ENCODE results near the gene NCAPG2. TPM values are rescaled to one million over a fixed set of nuclear protein-coding genes. Genes with fewer than 3 reads are reported as not detected.
A peak's percentile ranks its signal among the peaks of the same experiment; 100 is the strongest.

The NCAPG2 gene
- total and polyA plus RNA-seq, 2 of the 13 experiments (the other 11 are each of a cell fraction or from before 2014, with no cell fraction given) = 15.1 to 30.7 TPM

DNA sequence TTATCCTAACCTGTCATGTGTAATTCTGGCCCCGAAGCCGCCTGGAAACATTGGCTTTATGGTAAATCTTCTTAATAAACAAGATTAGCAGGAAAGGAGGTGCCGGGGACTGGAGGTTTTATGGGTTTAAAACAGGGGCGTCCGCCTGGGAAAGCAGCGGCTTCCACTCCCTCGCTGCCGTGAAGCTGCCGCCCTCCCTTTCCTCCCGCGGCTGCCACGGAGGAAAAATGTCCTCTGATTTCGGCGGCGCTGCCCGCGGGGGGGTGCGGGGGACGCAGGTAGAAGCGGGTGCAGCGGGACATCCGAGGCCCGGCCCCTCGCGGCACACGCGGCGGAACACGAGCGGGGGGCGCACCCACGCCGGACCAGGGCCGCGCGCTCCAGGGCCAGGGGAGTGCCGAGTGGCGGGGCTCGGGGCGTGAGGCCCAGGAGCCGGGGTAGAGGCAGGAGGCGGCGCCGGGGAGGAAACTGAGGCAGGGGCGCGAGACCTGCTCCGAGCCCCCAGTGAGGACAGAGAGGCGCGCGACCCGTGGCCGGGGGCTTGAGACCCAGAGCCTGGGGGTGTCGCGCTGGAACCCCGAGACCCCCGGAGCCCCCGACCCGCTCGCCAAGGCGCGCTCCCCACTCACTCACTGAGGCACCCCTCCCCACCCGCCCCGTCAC lies 118.0 kb downstream of the NCAPG2 start (continued):
- TF ChIP-seq SRF (IDR thresholded peaks at IDR 0.05; ENCODE audit: low read depth, low read length) = no peak
- no peak for TF ChIP-seq ZNF207 (IDR thresholded peaks at IDR 0.05; ENCODE audit: borderline replicate concordance)
- TF ChIP-seq HNRNPH1 (optimal IDR thresholded peaks at IDR 0.05; ENCODE audit: low read depth, low read length) = no peak
- no peak for TF ChIP-seq ATF7-NPFF (CRISPR knock-in tag; IDR thresholded peaks at IDR 0.05; ENCODE audit: low read depth)
- TF ChIP-seq DMAP1 (CRISPR knock-in tag; IDR thresholded peaks at IDR 0.05) = no peak
- TF ChIP-seq TOPORS (CRISPR knock-in tag; IDR thresholded peaks at IDR 0.05) = no peak
- TF ChIP-seq ZFY (CRISPR knock-in tag; IDR thresholded peaks at IDR 0.05) = 0 out of 2 replicates have a peak, but pooled peaks have one; percentile 20
- no peak for TF ChIP-seq ZNF7 (CRISPR knock-in tag; IDR thresholded peaks at IDR 0.05)
- TF ChIP-seq ZNF17 (CRISPR knock-in tag; IDR thresholded peaks at IDR 0.05) = no peak
- no peak for TF ChIP-seq SAFB2 (CRISPR knock-in tag; IDR thresholded peaks at IDR 0.05; ENCODE audit: borderline replicate concordance, low read depth)
- TF ChIP-seq HIVEP1 (CRISPR knock-in tag; IDR thresholded peaks at IDR 0.05) = 0 out of 2 replicates have a peak, but pooled peaks have one; percentile 8
- TF ChIP-seq ZFP91 (CRISPR knock-in tag; IDR thresholded peaks at IDR 0.05; ENCODE audit: borderline replicate concordance) = no peak
- TF ChIP-seq RARA (CRISPR knock-in tag; IDR thresholded peaks at IDR 0.05) = no peak
- no peak for TF ChIP-seq ZNF816 (CRISPR knock-in tag; IDR thresholded peaks at IDR 0.05; ENCODE audit: borderline replicate concordance)
- no peak for TF ChIP-seq POLR2AphosphoS2 (IDR thresholded peaks at IDR 0.05; ENCODE audit: low read depth, low read length)
- TF ChIP-seq NKX3-1 (CRISPR knock-in tag; IDR thresholded peaks at IDR 0.05) = no peak
- TF ChIP-seq HNRNPL (IDR thresholded peaks at IDR 0.05; ENCODE audit: low read depth, low read length) = no peak
- TF ChIP-seq ZNF747 (CRISPR knock-in tag; IDR thresholded peaks at IDR 0.05; ENCODE audit: borderline replicate concordance) = no peak
- no peak for TF ChIP-seq MXI1 (IDR thresholded peaks at IDR 0.05; ENCODE audit: borderline replicate concordance, low read depth, low read length)
- no peak for TF ChIP-seq ZNF10 (CRISPR knock-in tag; IDR thresholded peaks at IDR 0.05; ENCODE audit: borderline replicate concordance, low read depth)
- TF ChIP-seq BRCA1 (CRISPR knock-in tag; IDR thresholded peaks at IDR 0.05) = no peak
- TF ChIP-seq, protein P1, sequence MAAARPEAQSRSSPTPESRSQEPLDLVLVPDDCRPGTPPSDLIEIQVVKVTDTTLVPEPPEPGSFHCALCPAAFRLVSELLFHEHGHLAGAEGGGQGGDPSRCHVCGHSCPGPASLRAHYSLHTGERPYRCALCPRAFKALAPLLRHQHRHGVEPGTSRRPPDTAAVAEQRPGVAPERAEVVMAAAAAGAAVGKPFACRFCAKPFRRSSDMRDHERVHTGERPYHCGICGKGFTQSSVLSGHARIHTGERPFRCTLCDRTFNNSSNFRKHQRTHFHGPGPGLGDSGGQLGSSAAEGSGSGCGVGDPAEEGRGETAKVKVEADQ (CRISPR knock-in tag; IDR thresholded peaks at IDR 0.05; ENCODE audit: borderline replicate concordance) = no peak
- no peak for TF ChIP-seq YEATS4 (CRISPR knock-in tag; IDR thresholded peaks at IDR 0.05; ENCODE audit: borderline replicate concordance)
- no peak; the same call in 1 of the 2 replicates for TF ChIP-seq GABPB1 (CRISPR knock-in tag; IDR thresholded peaks at IDR 0.05)
- TF ChIP-seq ZNF879 (CRISPR knock-in tag; IDR thresholded peaks at IDR 0.05) = no peak
- TF ChIP-seq ZBTB7B (CRISPR knock-in tag; IDR thresholded peaks at IDR 0.05) = no peak
- TF ChIP-seq HNRNPLL (IDR thresholded peaks at IDR 0.05; ENCODE audit: low read depth, low read length, poor library complexity, severe bottlenecking) = no peak
- no peak for TF ChIP-seq ZNF773 (CRISPR knock-in tag; IDR thresholded peaks at IDR 0.05; ENCODE audit: borderline replicate concordance)
- TF ChIP-seq ZNF746 (CRISPR knock-in tag; IDR thresholded peaks at IDR 0.05) = no peak
- TF ChIP-seq, protein P2, sequence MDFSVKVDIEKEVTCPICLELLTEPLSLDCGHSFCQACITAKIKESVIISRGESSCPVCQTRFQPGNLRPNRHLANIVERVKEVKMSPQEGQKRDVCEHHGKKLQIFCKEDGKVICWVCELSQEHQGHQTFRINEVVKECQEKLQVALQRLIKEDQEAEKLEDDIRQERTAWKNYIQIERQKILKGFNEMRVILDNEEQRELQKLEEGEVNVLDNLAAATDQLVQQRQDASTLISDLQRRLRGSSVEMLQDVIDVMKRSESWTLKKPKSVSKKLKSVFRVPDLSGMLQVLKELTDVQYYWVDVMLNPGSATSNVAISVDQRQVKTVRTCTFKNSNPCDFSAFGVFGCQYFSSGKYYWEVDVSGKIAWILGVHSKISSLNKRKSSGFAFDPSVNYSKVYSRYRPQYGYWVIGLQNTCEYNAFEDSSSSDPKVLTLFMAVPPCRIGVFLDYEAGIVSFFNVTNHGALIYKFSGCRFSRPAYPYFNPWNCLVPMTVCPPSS (IDR thresholded peaks at IDR 0.05) = no peak

All from HepG2 (cell line).